GM20000 (cell line): Measurements from ENCODE around the gene FCHSD1.
"Not testable (repeated sequence)": the region's sequence is repeated elsewhere in the genome, so short reads cannot be mapped to it uniquely, and the experiment has no call there.

ENCODE experiments used
- DNase-seq: peaks from one replicate; pipeline ENCODE4 v3.0.0; 2012; ENCODE audit warnings: low spot score
- CTCF ChIP-seq: IDR thresholded peaks from 2 replicates; pipeline ENCODE4 v1.5.1; 2012; ENCODE audit warnings: mild to moderate bottlenecking, control low read depth; ENCODE audit errors: extremely low read depth, missing control alignments

The FCHSD1 gene

DNA sequence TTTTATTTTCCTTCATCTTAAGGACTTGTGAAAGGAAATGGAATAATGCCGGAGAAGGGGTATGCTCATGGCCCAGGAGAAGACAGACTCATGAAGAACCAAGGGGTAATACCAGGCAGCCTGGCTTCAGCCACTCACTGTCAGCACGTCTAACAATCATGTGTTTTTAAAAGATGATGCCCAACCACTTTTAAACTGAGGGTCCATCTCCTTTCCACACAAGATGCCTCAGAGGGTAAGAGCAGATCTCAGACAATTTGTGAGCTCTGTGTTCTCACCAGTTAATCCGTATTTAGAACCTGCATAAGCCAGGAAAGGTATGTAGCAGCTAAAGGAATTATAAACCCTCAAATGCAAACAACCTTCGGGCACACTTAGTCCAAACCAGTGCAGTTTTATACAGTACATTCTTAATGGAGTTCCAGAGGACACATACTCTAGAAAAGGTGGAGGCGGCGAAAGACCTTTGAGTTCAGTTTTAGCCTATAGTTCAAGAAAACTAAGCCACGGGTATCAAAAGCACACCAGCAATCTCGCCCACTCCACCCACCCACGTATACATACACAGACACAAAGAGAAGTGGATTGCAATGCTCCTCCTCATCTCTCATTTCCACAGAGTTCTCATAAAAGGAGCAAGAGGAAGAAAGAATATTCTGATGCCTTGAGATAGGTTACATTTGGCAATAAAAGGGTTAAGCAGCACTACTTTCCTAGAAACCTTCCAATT, 35.1 kb downstream of the FCHSD1 start:
- no peak for TF ChIP-seq CTCF
- DNase-seq, result no peak

DNA sequence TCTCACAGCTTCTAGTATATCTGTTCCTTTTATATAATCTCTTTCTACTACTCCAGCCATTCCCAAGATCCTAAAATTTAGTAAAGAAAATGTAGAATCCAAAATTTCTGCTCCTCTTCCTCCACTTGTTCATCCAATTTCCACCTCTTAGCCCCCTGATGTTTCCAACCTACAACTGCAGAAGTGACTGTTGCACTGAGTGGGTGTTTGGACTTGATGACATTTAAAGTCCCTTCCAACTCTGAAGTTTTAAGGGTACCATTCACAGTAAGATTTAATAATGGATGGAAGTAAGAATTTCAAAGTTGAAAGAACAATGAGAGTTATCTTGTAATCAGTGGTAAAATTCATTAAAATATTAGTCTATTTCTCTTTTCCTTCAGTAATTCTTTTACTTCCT, 37.9 kb downstream of the FCHSD1 start:
- no peak for TF ChIP-seq CTCF
- DNase-seq, result no peak

GRCh38 chr5:141611289-141611688, 39.9 kb downstream of the FCHSD1 start:
- DNase-seq, result no peak

DNA sequence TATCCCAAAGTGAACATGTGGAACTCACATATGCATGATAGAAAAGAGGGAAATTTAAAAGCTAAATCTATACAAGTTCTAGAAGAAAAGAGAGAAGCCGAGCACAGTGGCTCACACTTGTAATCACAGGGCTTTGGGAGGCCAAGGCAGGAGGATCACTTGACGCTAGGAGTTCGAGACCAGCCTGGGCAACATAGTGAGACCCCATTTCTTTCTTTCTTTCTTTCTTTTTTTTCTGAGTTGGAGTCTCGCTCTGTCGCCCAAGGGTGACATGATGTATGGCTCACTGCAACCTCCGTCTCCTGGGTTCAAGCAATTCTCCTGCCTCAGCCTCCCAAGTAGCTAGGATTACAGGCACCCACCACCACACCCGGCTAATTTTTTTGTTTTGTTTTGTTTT, 41.3 kb downstream of the FCHSD1 start:
- DNase-seq, result not testable (repeated sequence)

More at GRCh38 chr5:141611289-141611688, 39.9 kb downstream of the FCHSD1 start:
- no peak for TF ChIP-seq CTCF

GRCh38 chr5:141609044-141609443, 42.2 kb downstream of the FCHSD1 start:
- no peak for DNase-seq
- no peak for TF ChIP-seq CTCF

- TF ChIP-seq CTCF, result no peak
- DNase-seq, result no peak
Observed at GRCh38 chr5:141608557-141608956, 42.7 kb downstream of the FCHSD1 start.

GRCh38 chr5:141608046-141608445, 43.2 kb downstream of the FCHSD1 start:
- no peak for TF ChIP-seq CTCF
- DNase-seq, result no peak

GRCh38 chr5:141605523-141606277, 45.5 kb downstream of the FCHSD1 start:
- DNase-seq, result peak; percentile 59
- no peak for TF ChIP-seq CTCF
